ENCODE results near the gene POC1A. TPM values are rescaled to one million over a fixed set of nuclear protein-coding genes. Genes with fewer than 3 reads are reported as not detected.

The POC1A gene
- total RNA-seq, 1 donor from 2014 or later = 4.7 TPM

- Histone ChIP-seq H3K27me3 (ENCODE audit: control insufficient read depth, insufficient read depth, low read length) (no peaks in the 10 kb centered on the region), H3K36me3 (ENCODE audit: control insufficient read depth, insufficient read depth, low read length) (no peaks in the 10 kb centered on the region), H3K4me3 (ENCODE audit: low read depth, low read length) (no peak overlapping the region)
- no peak for DNase-seq (ENCODE audit: low read depth)
- no peak for TF ChIP-seq CTCF (IDR thresholded peaks at IDR 0.05; ENCODE audit: insufficient read depth, low read length, poor library complexity, severe bottlenecking)
Observed at GRCh38 chr3:52025453-52025852, 128.8 kb downstream of the POC1A start.

Other genes with a start within 250 kb of the POC1A start
- 43.2 and 49.4 TPM in 2 replicates for gene RRP9, start 212.5 kb downstream of the POC1A start, total RNA-seq
- gene PARP3, start 212.1 kb downstream of the POC1A start, total RNA-seq = 22.5 and 30.9 TPM in 2 replicates
- not detected in 2 replicates for gene GPR62, start 199.0 kb downstream of the POC1A start, total RNA-seq
- gene PCBP4, start 187.0 kb downstream of the POC1A start, total RNA-seq = 123 and 144 TPM in 2 replicates
- 36.3 and 50.5 TPM in 2 replicates for gene ABHD14B, start 180.4 kb downstream of the POC1A start, total RNA-seq
- 15.3 and 16.8 TPM in 2 replicates for gene ABHD14A, start 179.4 kb downstream of the POC1A start, total RNA-seq
- 59.4 and 69.0 TPM in 2 replicates for gene ACY1, start 170.9 kb downstream of the POC1A start, total RNA-seq
- gene RPL29, start 158.5 kb downstream of the POC1A start, total RNA-seq = 2,366 and 2,384 TPM in 2 replicates
- gene DUSP7, start 97.9 kb downstream of the POC1A start, total RNA-seq = 23.5 and 27.7 TPM in 2 replicates
- 47.5 and 54.2 TPM in 2 replicates for gene ALAS1, start 43.7 kb upstream of the POC1A start, total RNA-seq
- not detected in 2 replicates for gene TLR9, start 71.2 kb upstream of the POC1A start, total RNA-seq
- gene TWF2, start 84.7 kb upstream of the POC1A start, total RNA-seq = 159 and 194 TPM in 2 replicates
- gene PPM1M, start 91.3 kb upstream of the POC1A start, total RNA-seq = 6.1 and 8.8 TPM in 2 replicates
- gene WDR82, start 124.2 kb upstream of the POC1A start, total RNA-seq = 47.6 and 49.0 TPM in 2 replicates
- 13.2 and 13.5 TPM in 2 replicates for gene GLYCTK, start 133.4 kb upstream of the POC1A start, total RNA-seq
- 0.96 and 2.9 TPM in 2 replicates for gene DNAH1, start 161.9 kb upstream of the POC1A start, total RNA-seq